ENCODE results near the gene MSRB3. TPM values are rescaled to one million over a fixed set of nuclear protein-coding genes. Genes with fewer than 3 reads are reported as not detected.
"Not testable (repeated sequence)": the region's sequence is repeated elsewhere in the genome, so short reads cannot be mapped to it uniquely, and the experiment has no call there.

Gene MSRB3
- total RNA-seq, 2 donors from 2014 or later, result 1.2 to 2.1 TPM

- Histone ChIP-seq H3K9ac (ENCODE audit: extremely low read depth, low read length, poor library complexity, severe bottlenecking) (no peak overlapping the region), H3K27me3 (ENCODE audit: control insufficient read depth, insufficient read depth, low read length, poor library complexity, severe bottlenecking) (no peaks in the 10 kb centered on the region), H3K36me3 (ENCODE audit: control insufficient read depth, insufficient read depth, low read length) (no peaks in the 10 kb centered on the region), H3K4me3 (ENCODE audit: low read length) (no peak overlapping the region), H3K27ac (ENCODE audit: low read depth, low read length) (no peak overlapping the region), H3K9me3 (ENCODE audit: control insufficient read depth, low read length) (no peaks in the 10 kb centered on the region), H3K4me1 (ENCODE audit: control insufficient read depth, insufficient read depth, low read length) (no peaks in the 10 kb centered on the region)
- no peak overlapping the region for H3K27ac Mint-ChIP-seq
- H3K4me3 Mint-ChIP-seq, result no peak overlapping the region
- DNase-seq, result no peak
- 85 to 93% methylated on average over 2 of the region's 2 CpGs for WGBS, 2 experiments (ENCODE audit: insufficient coverage in 1 of 2, insufficient read length in 1 of 2)
- no peaks in the 10 kb centered on the region for H3K4me1 Mint-ChIP-seq
- H3K27me3 Mint-ChIP-seq (ENCODE audit: insufficient read depth), result peaks cover 4% of the 10 kb centered on the region
- TF ChIP-seq CTCF (conservative IDR thresholded peaks at IDR 0.05), result no peak
- H3K36me3 Mint-ChIP-seq (ENCODE audit: low read depth), result no peaks in the 10 kb centered on the region
- H3K9me3 Mint-ChIP-seq, result no peaks in the 10 kb centered on the region
These were observed 193.6 kb downstream of the MSRB3 start for GRCh38 chr12:65472079-65472478.

- Histone ChIP-seq H3K36me3 (ENCODE audit: control insufficient read depth, insufficient read depth, low read length) (no peaks in the 10 kb centered on the region), H3K27ac (ENCODE audit: low read depth, low read length) (no peak overlapping the region), H3K9ac (ENCODE audit: extremely low read depth, low read length, poor library complexity, severe bottlenecking) (no peak overlapping the region), H3K9me3 (ENCODE audit: control insufficient read depth, low read length) (no peaks in the 10 kb centered on the region), H3K4me1 (ENCODE audit: control insufficient read depth, insufficient read depth, low read length) (no peaks in the 10 kb centered on the region), H3K27me3 (ENCODE audit: control insufficient read depth, insufficient read depth, low read length, poor library complexity, severe bottlenecking) (no peaks in the 10 kb centered on the region), H3K4me3 (ENCODE audit: low read length) (no peak overlapping the region)
- no peak for TF ChIP-seq CTCF (conservative IDR thresholded peaks at IDR 0.05)
- DNase-seq, result no peak
- peaks cover 4% of the 10 kb centered on the region for H3K27me3 Mint-ChIP-seq (ENCODE audit: insufficient read depth)
- no peaks in the 10 kb centered on the region for H3K9me3 Mint-ChIP-seq
- H3K36me3 Mint-ChIP-seq (ENCODE audit: low read depth), result no peaks in the 10 kb centered on the region
- no peak overlapping the region for H3K27ac Mint-ChIP-seq
- WGBS, 2 experiments (ENCODE audit: insufficient coverage in 1 of 2, insufficient read length in 1 of 2), result 96 to 98% methylated on average over 4 to 6 of the region's 6 CpGs
- no peaks in the 10 kb centered on the region for H3K4me1 Mint-ChIP-seq
- H3K4me3 Mint-ChIP-seq, result no peak overlapping the region
These were observed 196.3 kb downstream of the MSRB3 start for GRCh38 chr12:65474831-65475230.

- H3K27me3 Mint-ChIP-seq (ENCODE audit: insufficient read depth), result peaks cover 3% of the 10 kb centered on the region
- DNase-seq, result no peak
- H3K27me3 ChIP-seq (ENCODE audit: control insufficient read depth, insufficient read depth, low read length, poor library complexity, severe bottlenecking), result no peaks in the 10 kb centered on the region
- no peaks in the 10 kb centered on the region for H3K36me3 ChIP-seq (ENCODE audit: control insufficient read depth, insufficient read depth, low read length)
- H3K4me3 ChIP-seq (ENCODE audit: low read length), result no peak overlapping the region
- H3K9ac ChIP-seq (ENCODE audit: extremely low read depth, low read length, poor library complexity, severe bottlenecking), result no peak overlapping the region
- no peak overlapping the region for H3K27ac Mint-ChIP-seq
- H3K27ac ChIP-seq (ENCODE audit: low read depth, low read length), result no peak overlapping the region
- no peaks in the 10 kb centered on the region for H3K4me1 ChIP-seq (ENCODE audit: control insufficient read depth, insufficient read depth, low read length)
- peaks cover 2% of the 10 kb centered on the region for H3K9me3 ChIP-seq (ENCODE audit: control insufficient read depth, low read length)
- H3K36me3 Mint-ChIP-seq (ENCODE audit: low read depth), result no peaks in the 10 kb centered on the region
- H3K4me3 Mint-ChIP-seq, result no peak overlapping the region
- TF ChIP-seq CTCF (conservative IDR thresholded peaks at IDR 0.05), result no peak
- peaks cover 10% of the 10 kb centered on the region for H3K9me3 Mint-ChIP-seq
- no peaks in the 10 kb centered on the region for H3K4me1 Mint-ChIP-seq
These were observed 199.2 kb downstream of the MSRB3 start for GRCh38 chr12:65477721-65478120.

- not testable (repeated sequence) for H3K27me3 ChIP-seq (ENCODE audit: control insufficient read depth, insufficient read depth, low read length, poor library complexity, severe bottlenecking); H3K4me1 ChIP-seq (ENCODE audit: control insufficient read depth, insufficient read depth, low read length); H3K9ac ChIP-seq (ENCODE audit: extremely low read depth, low read length, poor library complexity, severe bottlenecking); DNase-seq; H3K27ac Mint-ChIP-seq; H3K4me3 Mint-ChIP-seq; H3K27me3 Mint-ChIP-seq (ENCODE audit: insufficient read depth); H3K4me1 Mint-ChIP-seq; H3K27ac ChIP-seq (ENCODE audit: low read depth, low read length); H3K36me3 ChIP-seq (ENCODE audit: control insufficient read depth, insufficient read depth, low read length); H3K4me3 ChIP-seq (ENCODE audit: low read length)
- Mint-ChIP-seq H3K9me3 (peaks cover 44% of the 10 kb centered on the region), H3K36me3 (ENCODE audit: low read depth) (peaks cover 13% of the 10 kb centered on the region)
- peaks cover 21% of the 10 kb centered on the region for H3K9me3 ChIP-seq (ENCODE audit: control insufficient read depth, low read length)
- WGBS, 2 experiments (ENCODE audit: insufficient coverage in 1 of 2, insufficient read length in 1 of 2), result 95 to 100% methylated on average over 3 of the region's 3 CpGs
These were observed 205.5 kb downstream of the MSRB3 start for GRCh38 chr12:65483891-65484516.

Data from endodermal cell (in vitro differentiated cells).